ENCODE results near the gene RC3H2. TPM values are rescaled to one million over a fixed set of nuclear protein-coding genes. Genes with fewer than 3 reads are reported as not detected.

The RC3H2 gene
- total and polyA plus RNA-seq, 2 of the 13 experiments (the other 11 are each of a cell fraction or from before 2014, with no cell fraction given): 21.0 to 36.4 TPM

DNA sequence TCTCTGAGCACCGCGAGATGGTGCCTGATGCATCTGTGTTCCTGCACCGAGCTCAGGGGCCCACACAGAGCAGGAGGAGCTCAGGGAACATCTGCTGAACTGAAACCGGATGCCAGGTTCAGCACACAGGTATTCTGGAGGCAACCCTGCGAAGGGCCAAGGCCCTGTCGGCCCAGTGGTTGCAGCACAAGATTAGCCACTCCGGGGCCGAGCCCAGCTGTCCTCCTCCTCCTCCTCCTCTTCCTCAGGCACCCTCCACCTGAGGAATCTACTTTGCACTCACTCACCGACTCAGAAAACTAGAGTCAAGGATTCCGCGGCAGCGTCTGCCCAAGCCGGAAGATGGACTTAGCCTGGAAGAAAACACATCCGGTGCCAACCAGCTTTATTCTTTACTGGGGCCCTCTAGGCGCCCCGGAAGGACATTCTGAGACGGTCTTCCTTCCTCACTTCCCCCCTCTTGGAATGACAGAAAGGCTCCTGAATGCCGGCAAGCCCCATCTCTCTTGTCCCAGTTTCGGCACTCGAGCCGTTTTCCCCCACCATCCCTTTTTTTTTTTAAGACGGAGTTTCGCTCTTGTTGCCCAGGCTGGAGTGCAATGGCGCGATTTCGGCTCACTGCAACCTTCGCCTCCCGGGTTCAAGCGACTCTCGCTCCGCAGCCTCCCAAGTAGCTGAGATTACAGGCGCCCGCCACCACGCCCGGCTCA is 8.0 kb upstream of the RC3H2 start, which contains the start of gene ZBTB6 (continued):
- TF ChIP-seq ZNF607 (CRISPR knock-in tag; IDR thresholded peaks at IDR 0.05; ENCODE audit: borderline replicate concordance) (peak; percentile 31; the same call in 1 of the 2 replicates), HES4 (CRISPR knock-in tag; IDR thresholded peaks at IDR 0.05; ENCODE audit: borderline replicate concordance) (no peak), PRMT3 (CRISPR knock-in tag; IDR thresholded peaks at IDR 0.05; ENCODE audit: borderline replicate concordance, low read depth) (no peak), PAWR (CRISPR knock-in tag; IDR thresholded peaks at IDR 0.05; ENCODE audit: borderline replicate concordance) (no peak), MZF1 (CRISPR knock-in tag; IDR thresholded peaks at IDR 0.05; ENCODE audit: borderline replicate concordance) (no peak), ZNF790 (CRISPR knock-in tag; IDR thresholded peaks at IDR 0.05; ENCODE audit: borderline replicate concordance) (no peak), SP2 (CRISPR knock-in tag; IDR thresholded peaks at IDR 0.05) (0 out of 2 replicates have a peak, but pooled peaks have one; percentile 10), KLF12 (CRISPR knock-in tag; IDR thresholded peaks at IDR 0.05; ENCODE audit: borderline replicate concordance) (no peak), HMG20B (CRISPR knock-in tag; conservative IDR thresholded peaks at IDR 0.05) (peak; percentile 29; the same call in 1 of the 2 replicates), ZMYM4 (CRISPR knock-in tag; IDR thresholded peaks at IDR 0.05) (peak; percentile 56; the same call in 1 of the 2 replicates), ZNF850 (CRISPR knock-in tag; conservative IDR thresholded peaks at IDR 0.05) (no peak), ZFP90 (CRISPR knock-in tag; IDR thresholded peaks at IDR 0.05; ENCODE audit: borderline replicate concordance) (0 out of 2 replicates have a peak, but pooled peaks have one; percentile 26), FOXA1 (IDR thresholded peaks at IDR 0.05) (no peak), FOXA1 (CRISPR knock-in tag; IDR thresholded peaks at IDR 0.05) (no peak), TCF7 (IDR thresholded peaks at IDR 0.05; ENCODE audit: low read depth) (no peak), ZKSCAN5 (CRISPR knock-in tag; IDR thresholded peaks at IDR 0.05) (no peak), AGO2 (optimal IDR thresholded peaks at IDR 0.05; ENCODE audit: low read depth, low read length) (peak; percentile 51), SALL1 (CRISPR knock-in tag; IDR thresholded peaks at IDR 0.05) (peak; percentile 64; the same call in 1 of the 2 replicates), STAG1 (CRISPR knock-in tag; IDR thresholded peaks at IDR 0.05) (peak; percentile 39; the same call in 1 of the 2 replicates), ZNF121 (CRISPR knock-in tag; IDR thresholded peaks at IDR 0.05) (no peak), ZNF3 (CRISPR knock-in tag; IDR thresholded peaks at IDR 0.05) (no peak)
- TF ChIP-seq, protein P1, sequence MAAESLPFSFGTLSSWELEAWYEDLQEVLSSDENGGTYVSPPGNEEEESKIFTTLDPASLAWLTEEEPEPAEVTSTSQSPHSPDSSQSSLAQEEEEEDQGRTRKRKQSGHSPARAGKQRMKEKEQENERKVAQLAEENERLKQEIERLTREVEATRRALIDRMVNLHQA (CRISPR knock-in tag; IDR thresholded peaks at IDR 0.05): no peak
- TF ChIP-seq, protein P2, sequence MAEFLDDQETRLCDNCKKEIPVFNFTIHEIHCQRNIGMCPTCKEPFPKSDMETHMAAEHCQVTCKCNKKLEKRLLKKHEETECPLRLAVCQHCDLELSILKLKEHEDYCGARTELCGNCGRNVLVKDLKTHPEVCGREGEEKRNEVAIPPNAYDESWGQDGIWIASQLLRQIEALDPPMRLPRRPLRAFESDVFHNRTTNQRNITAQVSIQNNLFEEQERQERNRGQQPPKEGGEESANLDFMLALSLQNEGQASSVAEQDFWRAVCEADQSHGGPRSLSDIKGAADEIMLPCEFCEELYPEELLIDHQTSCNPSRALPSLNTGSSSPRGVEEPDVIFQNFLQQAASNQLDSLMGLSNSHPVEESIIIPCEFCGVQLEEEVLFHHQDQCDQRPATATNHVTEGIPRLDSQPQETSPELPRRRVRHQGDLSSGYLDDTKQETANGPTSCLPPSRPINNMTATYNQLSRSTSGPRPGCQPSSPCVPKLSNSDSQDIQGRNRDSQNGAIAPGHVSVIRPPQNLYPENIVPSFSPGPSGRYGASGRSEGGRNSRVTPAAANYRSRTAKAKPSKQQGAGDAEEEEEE (CRISPR knock-in tag; IDR thresholded peaks at IDR 0.05; ENCODE audit: borderline replicate concordance): no peak
- TF ChIP-seq, protein P3, sequence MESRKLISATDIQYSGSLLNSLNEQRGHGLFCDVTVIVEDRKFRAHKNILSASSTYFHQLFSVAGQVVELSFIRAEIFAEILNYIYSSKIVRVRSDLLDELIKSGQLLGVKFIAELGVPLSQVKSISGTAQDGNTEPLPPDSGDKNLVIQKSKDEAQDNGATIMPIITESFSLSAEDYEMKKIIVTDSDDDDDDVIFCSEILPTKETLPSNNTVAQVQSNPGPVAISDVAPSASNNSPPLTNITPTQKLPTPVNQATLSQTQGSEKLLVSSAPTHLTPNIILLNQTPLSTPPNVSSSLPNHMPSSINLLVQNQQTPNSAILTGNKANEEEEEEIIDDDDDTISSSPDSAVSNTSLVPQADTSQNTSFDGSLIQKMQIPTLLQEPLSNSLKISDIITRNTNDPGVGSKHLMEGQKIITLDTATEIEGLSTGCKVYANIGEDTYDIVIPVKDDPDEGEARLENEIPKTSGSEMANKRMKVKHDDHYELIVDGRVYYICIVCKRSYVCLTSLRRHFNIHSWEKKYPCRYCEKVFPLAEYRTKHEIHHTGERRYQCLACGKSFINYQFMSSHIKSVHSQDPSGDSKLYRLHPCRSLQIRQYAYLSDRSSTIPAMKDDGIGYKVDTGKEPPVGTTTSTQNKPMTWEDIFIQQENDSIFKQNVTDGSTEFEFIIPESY (CRISPR knock-in tag; IDR thresholded peaks at IDR 0.05): no peak
- TF ChIP-seq, protein P4, sequence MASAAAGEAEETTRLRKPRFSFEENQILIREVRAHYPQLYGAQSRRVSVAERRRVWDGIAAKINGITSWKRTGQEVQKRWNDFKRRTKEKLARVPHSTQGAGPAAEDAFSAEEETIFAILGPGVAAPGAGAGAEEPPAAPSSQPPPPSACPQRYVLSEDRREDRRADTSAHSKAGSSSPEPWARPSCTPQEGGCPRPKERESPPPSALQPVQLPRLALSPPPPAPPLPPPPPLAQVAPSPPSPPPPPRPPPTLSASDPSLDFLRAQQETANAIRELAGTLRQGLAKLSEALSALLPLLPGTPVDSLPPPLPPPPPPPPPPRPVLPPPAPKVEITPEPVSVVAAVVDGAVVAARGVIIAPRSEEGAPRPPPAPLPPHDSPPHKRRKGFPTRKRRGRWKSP (CRISPR knock-in tag; IDR thresholded peaks at IDR 0.05): peak; percentile 83; the same call in 1 of the 2 replicates
- TF ChIP-seq, protein P5, sequence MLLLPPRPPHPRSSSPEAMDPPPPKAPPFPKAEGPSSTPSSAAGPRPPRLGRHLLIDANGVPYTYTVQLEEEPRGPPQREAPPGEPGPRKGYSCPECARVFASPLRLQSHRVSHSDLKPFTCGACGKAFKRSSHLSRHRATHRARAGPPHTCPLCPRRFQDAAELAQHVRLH (CRISPR knock-in tag; IDR thresholded peaks at IDR 0.05; ENCODE audit: borderline replicate concordance, low read depth): peak; percentile 57; the same call in 1 of the 2 replicates
